ENCODE results near the gene MRPS17. TPM values are rescaled to one million over a fixed set of nuclear protein-coding genes. Genes with fewer than 3 reads are reported as not detected.

Gene MRPS17
- total RNA-seq, 2 donors from 2014 or later, result 20.9 to 28.7 TPM

- H3K27ac Mint-ChIP-seq, result no peak overlapping the region
- DNase-seq (ENCODE audit: low spot score), result no peak
- H3K27me3 Mint-ChIP-seq, result no peaks in the 10 kb centered on the region
- no peak overlapping the region for H3K4me3 Mint-ChIP-seq
- H3K36me3 Mint-ChIP-seq, result peaks cover 14% of the 10 kb centered on the region
- no peak for ATAC-seq
- peaks cover 2 to 5% of the 10 kb centered on the region in 2 donors for H3K4me1 Mint-ChIP-seq (ENCODE audit: low read depth in 2 of 2)
- no peaks in the 10 kb centered on the region for H3K9me3 Mint-ChIP-seq
These were observed 40.7 kb downstream of the MRPS17 start for GRCh38 chr7:55992346-55992745.

DNA sequence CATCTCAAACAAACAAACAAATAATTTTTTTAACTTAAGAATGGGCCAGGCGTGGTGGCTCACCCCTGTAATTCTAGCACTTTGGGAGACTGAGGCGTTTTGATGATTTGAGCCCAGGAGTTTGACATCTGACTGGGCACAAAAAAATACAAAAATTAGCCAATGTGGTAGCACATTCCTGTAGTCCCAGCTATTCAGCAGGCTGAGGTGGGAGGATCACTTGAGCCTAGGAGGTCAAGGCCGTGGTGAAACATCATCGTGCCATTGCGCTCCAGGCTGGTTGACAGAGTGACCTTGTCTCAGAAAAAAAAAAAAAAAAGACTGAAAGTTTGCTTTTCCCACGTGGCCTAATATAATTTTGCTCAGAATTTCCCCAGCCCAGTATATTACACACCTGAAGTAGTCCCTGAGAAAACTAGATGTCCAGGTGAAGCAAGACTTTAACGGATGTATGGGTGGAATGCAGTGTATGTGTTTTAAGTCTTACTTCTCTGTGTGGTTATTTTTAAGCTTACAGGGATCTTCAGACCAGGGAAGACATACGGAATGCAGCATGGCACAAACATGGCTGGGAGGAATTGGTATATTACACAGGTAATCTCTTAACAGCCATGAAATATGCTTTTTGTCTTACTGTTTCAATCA is 45.3 kb downstream of the MRPS17 start:
- Mint-ChIP-seq H3K4me3 (no peak overlapping the region), H3K4me1 (ENCODE audit: low read depth in 2 of 2) (peaks cover 5 to 6% of the 10 kb centered on the region in 2 donors), H3K27me3 (no peaks in the 10 kb centered on the region), H3K9me3 (no peaks in the 10 kb centered on the region), H3K36me3 (peaks cover 10% of the 10 kb centered on the region), H3K27ac (no peak overlapping the region)
- ATAC-seq, result no peak
- DNase-seq (ENCODE audit: low spot score), result no peak

DNA sequence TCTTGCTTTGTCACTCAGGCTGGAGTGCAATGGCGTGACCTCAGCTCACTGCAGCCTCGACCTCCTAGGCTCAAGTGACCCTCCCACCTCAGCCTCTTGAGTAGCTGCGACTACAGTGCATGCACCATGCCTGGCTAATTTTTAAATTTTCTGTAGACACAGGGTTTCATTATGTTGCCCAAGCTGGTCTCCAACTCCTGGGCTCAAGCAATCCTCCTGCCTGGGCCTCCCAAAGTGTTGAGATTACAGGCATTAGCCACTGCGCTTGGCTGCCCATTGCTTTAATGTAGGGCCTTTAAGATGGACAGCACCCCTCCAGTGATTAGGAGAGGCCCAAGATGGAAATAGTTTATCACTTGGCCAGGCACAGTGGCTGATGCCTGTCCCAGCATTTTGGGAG is 52.1 kb downstream of the MRPS17 start:
- DNase-seq (ENCODE audit: low spot score), result no peak
- Mint-ChIP-seq H3K4me1 (ENCODE audit: low read depth in 2 of 2) (peaks cover 5 to 6% of the 10 kb centered on the region in 2 donors), H3K27ac (no peak overlapping the region), H3K4me3 (no peak overlapping the region), H3K27me3 (no peaks in the 10 kb centered on the region), H3K36me3 (no peaks in the 10 kb centered on the region), H3K9me3 (no peaks in the 10 kb centered on the region)
- ATAC-seq, result no peak

Other genes with a start within 250 kb of the MRPS17 start
- gene SEPTIN14, start 89.1 kb upstream of the MRPS17 start, total RNA-seq, result not detected
- 1 to 10 TPM; 1.4 to 3.6 TPM for gene ZNF713, start 64.4 kb upstream of the MRPS17 start, total RNA-seq
- 10 to 100 TPM; 22.1 to 29.0 TPM for gene NIPSNAP2, start 12.7 kb downstream of the MRPS17 start, total RNA-seq
- gene PSPH, start 99.6 kb downstream of the MRPS17 start, total RNA-seq, result 10 to 100 TPM in 1 of 2 donors, 1 to 10 TPM in 1; 9.3 to 28.8 TPM
- 100 to 1,000 TPM; 188 to 277 TPM for gene CCT6A, start 99.9 kb downstream of the MRPS17 start, total RNA-seq
- gene SUMF2, start 112.4 kb downstream of the MRPS17 start, total RNA-seq, result 100 to 1,000 TPM; 101 to 117 TPM
- gene PHKG1, start 141.1 kb downstream of the MRPS17 start, total RNA-seq, result 1 to 10 TPM; 1.6 to 6.2 TPM
- 100 to 1,000 TPM; 419 to 616 TPM for gene CHCHD2, start 154.6 kb downstream of the MRPS17 start, total RNA-seq
- gene NUPR2, start 164.5 kb downstream of the MRPS17 start, total RNA-seq, result not detected

All from natural killer cell treated with Interleukin-12 subunit alpha and Interleukin-12 subunit beta and Interleukin-15 and Interleukin-18, amount 100 ng/mL, for 72 hours (primary cell).